WERI-Rb-1 (cell line): ENCODE measurements around the gene BNC2.

Source experiments
- DNase-seq: peaks from one replicate; pipeline ENCODE4 v3.0.0-alpha.2; 2020
- H3K27ac ChIP-seq: fragments of 250-450 bp; sonication (Bioruptor Pico); 2 replicates; pipeline ENCODE4 v1.5.1; 2020; ENCODE audit warnings: mild to moderate bottlenecking, moderate library complexity
- H3K27me3 ChIP-seq: fragments of 250-450 bp; sonication (Bioruptor Pico); 2 replicates; pipeline ENCODE4 v1.5.1; 2021; ENCODE audit warnings: mild to moderate bottlenecking, low read depth, moderate library complexity; ENCODE audit not compliant: insufficient read depth, severe bottlenecking
- H3K36me3 ChIP-seq: fragments of 250-450 bp; sonication (Bioruptor Pico); 2 replicates; pipeline ENCODE4 v1.5.1; 2020; ENCODE audit warnings: mild to moderate bottlenecking, moderate library complexity
- H3K4me3 ChIP-seq: 2 replicates; pipeline ENCODE4 v1.5.1; 2011; ENCODE audit warnings: low read depth, mild to moderate bottlenecking, control low read depth, low read length
- H3K9me3 ChIP-seq: fragments of 250-450 bp; sonication (Bioruptor Pico); 2 replicates; pipeline ENCODE4 v1.5.1; 2021; ENCODE audit warnings: mild to moderate bottlenecking, moderate library complexity; ENCODE audit not compliant: severe bottlenecking
- CTCF ChIP-seq: IDR thresholded peaks from 2 replicates; pipeline ENCODE4 v1.5.1; 2011; ENCODE audit warnings: low read depth, mild to moderate bottlenecking, control low read depth, inconsistent platforms, low read length

BNC2 gene

DNA sequence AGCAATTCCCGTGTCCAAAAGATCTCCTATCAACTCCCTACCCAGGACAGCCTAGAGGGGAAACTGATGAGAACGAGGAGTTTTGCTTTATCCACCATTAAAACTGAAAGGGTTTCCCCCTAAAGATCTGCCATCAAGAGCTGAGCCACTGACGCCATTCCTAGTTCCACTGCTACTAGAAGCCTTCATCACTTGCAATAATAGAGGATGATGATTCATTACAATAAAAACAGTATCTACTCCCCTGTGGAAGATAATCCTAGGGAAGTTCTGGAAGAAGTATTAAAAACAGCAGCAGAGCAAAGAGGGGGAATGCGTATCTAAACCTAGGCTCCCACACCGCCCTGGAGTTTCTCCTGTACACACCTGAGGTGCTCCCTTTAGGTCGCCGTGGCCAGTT, 394.5 kb downstream of the BNC2 start:
- TF ChIP-seq CTCF = no peak
- H3K4me3 ChIP-seq = no peak overlapping the region
- DNase-seq = no peak
- no peaks in the 10 kb centered on the region for H3K9me3 ChIP-seq
- H3K36me3 ChIP-seq = no peaks in the 10 kb centered on the region
- no peak overlapping the region for H3K27ac ChIP-seq
- H3K27me3 ChIP-seq = no peaks in the 10 kb centered on the region

DNA sequence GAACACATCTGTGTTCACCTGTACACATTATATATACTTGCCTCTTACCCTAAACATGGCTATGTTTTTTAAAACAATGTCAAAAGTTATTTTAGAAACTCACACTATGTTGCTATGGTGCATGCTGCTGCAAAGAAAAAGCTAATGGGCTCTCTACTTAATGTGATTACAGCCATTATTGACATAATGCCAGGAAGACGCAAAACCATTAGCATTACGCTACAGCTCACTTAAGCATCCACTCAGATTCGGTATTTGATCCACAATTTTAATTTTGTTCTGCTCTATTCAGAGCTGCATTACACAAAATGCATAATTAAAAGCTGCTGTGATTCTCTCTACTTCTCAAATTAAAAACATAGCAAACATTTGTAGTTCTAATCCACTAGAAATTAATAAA, 395.2 kb downstream of the BNC2 start:
- Histone ChIP-seq H3K9me3 (no peaks in the 10 kb centered on the region), H3K4me3 (no peak overlapping the region), H3K36me3 (no peaks in the 10 kb centered on the region), H3K27me3 (no peaks in the 10 kb centered on the region), H3K27ac (no peak overlapping the region)
- DNase-seq = no peak
- no peak for TF ChIP-seq CTCF

GRCh38 chr9:16469184-16469583, 401.3 kb downstream of the BNC2 start:
- no peaks in the 10 kb centered on the region for H3K36me3 ChIP-seq
- no peak for TF ChIP-seq CTCF

DNA sequence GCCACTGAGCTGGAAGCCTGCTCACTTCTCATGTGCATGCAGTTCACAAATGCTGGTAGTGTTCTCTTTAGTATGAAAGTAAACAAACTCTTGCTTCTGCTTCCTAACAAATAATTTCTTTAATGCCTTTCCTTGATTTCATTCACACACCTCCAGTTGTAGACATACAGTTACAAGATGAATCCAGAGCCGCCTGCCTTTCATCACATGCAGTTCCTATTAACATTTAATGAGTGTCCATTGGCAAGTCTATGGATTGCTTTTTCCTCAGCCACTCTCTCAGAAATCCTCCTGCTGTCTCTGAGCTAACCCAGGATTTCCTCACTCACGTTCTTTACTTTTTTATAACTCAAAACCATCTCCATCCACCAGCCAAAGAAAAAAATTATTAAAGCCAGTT, 408.6 kb downstream of the BNC2 start:
- DNase-seq = no peak
- Histone ChIP-seq H3K27me3 (no peaks in the 10 kb centered on the region), H3K4me3 (no peak overlapping the region), H3K27ac (no peak overlapping the region), H3K36me3 (no peaks in the 10 kb centered on the region), H3K9me3 (no peaks in the 10 kb centered on the region)
- no peak for TF ChIP-seq CTCF

More at GRCh38 chr9:16469184-16469583, 401.3 kb downstream of the BNC2 start:
- H3K27ac ChIP-seq = no peak overlapping the region
- no peak for DNase-seq
- H3K4me3 ChIP-seq = no peak overlapping the region
- no peaks in the 10 kb centered on the region for H3K9me3 ChIP-seq
- no peaks in the 10 kb centered on the region for H3K27me3 ChIP-seq

DNA sequence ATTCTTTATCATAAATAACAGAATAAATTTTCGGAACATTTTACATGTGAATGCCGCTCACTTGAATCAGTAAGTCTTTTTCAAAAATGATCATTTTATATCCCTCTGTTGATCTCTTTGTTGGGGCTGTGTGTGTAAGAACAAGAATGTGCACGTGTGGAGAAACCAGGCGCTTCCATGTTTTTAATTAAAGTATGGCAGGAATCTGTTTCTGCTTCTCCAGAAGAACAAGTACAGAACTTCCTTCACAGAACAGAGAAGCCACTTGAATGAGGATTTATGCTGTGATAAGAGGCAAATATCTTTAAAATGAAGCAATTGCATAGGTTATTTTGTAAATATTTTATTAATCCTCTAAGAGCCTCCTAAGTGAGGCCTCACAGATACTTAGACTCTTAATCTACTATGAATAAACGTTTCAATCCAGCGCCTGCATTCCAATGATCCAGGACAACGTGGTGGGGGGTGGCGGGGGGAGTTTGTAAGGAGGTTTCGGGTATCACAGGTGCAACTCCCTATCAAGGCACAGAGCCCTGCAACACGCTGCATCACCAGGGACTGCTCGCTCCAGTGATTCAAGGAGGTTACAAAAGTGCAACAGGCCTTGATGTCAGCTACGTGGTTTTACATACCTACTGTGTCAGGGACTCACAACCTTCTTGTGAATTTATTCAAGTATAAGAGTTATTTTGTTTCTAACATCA, 409.2 kb downstream of the BNC2 start:
- Histone ChIP-seq H3K36me3 (no peaks in the 10 kb centered on the region), H3K9me3 (no peaks in the 10 kb centered on the region), H3K27me3 (no peaks in the 10 kb centered on the region), H3K4me3 (no peak overlapping the region), H3K27ac (no peak overlapping the region)
- TF ChIP-seq CTCF = no peak
- DNase-seq = no peak

GRCh38 chr9:16460696-16461095, 409.8 kb downstream of the BNC2 start:
- H3K9me3 ChIP-seq = no peaks in the 10 kb centered on the region
- no peak overlapping the region for H3K27ac ChIP-seq
- no peaks in the 10 kb centered on the region for H3K27me3 ChIP-seq
- no peak for DNase-seq
- H3K4me3 ChIP-seq = no peak overlapping the region
- H3K36me3 ChIP-seq = no peaks in the 10 kb centered on the region
- TF ChIP-seq CTCF = no peak
